ENCODE measurements around the gene ELK4.

- TF ChIP-seq CTCF (IDR thresholded peaks at IDR 0.05) = no peak
- TF ChIP-seq FOSL2 (IDR thresholded peaks at IDR 0.05; ENCODE audit: borderline replicate concordance, low read depth) = no peak
- TF ChIP-seq, protein P1, sequence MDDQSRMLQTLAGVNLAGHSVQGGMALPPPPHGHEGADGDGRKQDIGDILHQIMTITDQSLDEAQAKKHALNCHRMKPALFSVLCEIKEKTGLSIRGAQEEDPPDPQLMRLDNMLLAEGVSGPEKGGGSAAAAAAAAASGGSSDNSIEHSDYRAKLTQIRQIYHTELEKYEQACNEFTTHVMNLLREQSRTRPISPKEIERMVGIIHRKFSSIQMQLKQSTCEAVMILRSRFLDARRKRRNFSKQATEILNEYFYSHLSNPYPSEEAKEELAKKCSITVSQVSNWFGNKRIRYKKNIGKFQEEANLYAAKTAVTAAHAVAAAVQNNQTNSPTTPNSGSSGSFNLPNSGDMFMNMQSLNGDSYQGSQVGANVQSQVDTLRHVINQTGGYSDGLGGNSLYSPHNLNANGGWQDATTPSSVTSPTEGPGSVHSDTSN (IDR thresholded peaks at IDR 0.05) = no peak
- TF ChIP-seq MAX (IDR thresholded peaks at IDR 0.05; ENCODE audit: low read depth) = no peak
- no peak for TF ChIP-seq YY1 (IDR thresholded peaks at IDR 0.05; ENCODE audit: low read depth)
- no peak for TF ChIP-seq JUND (IDR thresholded peaks at IDR 0.05)
- TF ChIP-seq MXI1 (IDR thresholded peaks at IDR 0.05; ENCODE audit: low read depth, low read length) = no peak
- TF ChIP-seq POLR2AphosphoS5 (IDR thresholded peaks at IDR 0.05; ENCODE audit: low read depth, low read length) = no peak
- TF ChIP-seq, protein P2, sequence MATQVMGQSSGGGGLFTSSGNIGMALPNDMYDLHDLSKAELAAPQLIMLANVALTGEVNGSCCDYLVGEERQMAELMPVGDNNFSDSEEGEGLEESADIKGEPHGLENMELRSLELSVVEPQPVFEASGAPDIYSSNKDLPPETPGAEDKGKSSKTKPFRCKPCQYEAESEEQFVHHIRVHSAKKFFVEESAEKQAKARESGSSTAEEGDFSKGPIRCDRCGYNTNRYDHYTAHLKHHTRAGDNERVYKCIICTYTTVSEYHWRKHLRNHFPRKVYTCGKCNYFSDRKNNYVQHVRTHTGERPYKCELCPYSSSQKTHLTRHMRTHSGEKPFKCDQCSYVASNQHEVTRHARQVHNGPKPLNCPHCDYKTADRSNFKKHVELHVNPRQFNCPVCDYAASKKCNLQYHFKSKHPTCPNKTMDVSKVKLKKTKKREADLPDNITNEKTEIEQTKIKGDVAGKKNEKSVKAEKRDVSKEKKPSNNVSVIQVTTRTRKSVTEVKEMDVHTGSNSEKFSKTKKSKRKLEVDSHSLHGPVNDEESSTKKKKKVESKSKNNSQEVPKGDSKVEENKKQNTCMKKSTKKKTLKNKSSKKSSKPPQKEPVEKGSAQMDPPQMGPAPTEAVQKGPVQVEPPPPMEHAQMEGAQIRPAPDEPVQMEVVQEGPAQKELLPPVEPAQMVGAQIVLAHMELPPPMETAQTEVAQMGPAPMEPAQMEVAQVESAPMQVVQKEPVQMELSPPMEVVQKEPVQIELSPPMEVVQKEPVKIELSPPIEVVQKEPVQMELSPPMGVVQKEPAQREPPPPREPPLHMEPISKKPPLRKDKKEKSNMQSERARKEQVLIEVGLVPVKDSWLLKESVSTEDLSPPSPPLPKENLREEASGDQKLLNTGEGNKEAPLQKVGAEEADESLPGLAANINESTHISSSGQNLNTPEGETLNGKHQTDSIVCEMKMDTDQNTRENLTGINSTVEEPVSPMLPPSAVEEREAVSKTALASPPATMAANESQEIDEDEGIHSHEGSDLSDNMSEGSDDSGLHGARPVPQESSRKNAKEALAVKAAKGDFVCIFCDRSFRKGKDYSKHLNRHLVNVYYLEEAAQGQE (IDR thresholded peaks at IDR 0.05; ENCODE audit: low read depth, low read length) = no peak
- no peak for TF ChIP-seq NRF1 (IDR thresholded peaks at IDR 0.05; ENCODE audit: low read depth, low read length)
- TF ChIP-seq EP300 (IDR thresholded peaks at IDR 0.05; ENCODE audit: borderline replicate concordance in 1 of 2, low read depth in 1 of 2, low read length in 1 of 2) = no peak
- TF ChIP-seq CHD2 (IDR thresholded peaks at IDR 0.05; ENCODE audit: low read length, partially characterized antibody) = no peak
- TF ChIP-seq TCF12 (IDR thresholded peaks at IDR 0.05) = no peak
- TF ChIP-seq RFX5 (IDR thresholded peaks at IDR 0.05; ENCODE audit: low read length) = no peak
Observed at GRCh38 chr1:205639567-205639966, 7.8 kb upstream of the ELK4 start.

All from SK-N-SH (cell line).